ENCODE measurements around the gene CPED1. TPM values are rescaled to one million over a fixed set of nuclear protein-coding genes. Genes with fewer than 3 reads are reported as not detected.

The CPED1 gene
- total RNA-seq, 4 donors from 2014 or later: 1.3 to 5.6 (median 3.6) TPM

- Histone ChIP-seq H3K27me3 (no peaks in the 10 kb centered on the region), H3K27ac (no peak overlapping the region), H3K4me3 (no peak overlapping the region), H3K4me1 (no peaks in the 10 kb centered on the region), H3K36me3 (no peaks in the 10 kb centered on the region), H3K9me3 (no peaks in the 10 kb centered on the region)
- DNase-seq (ENCODE audit: low spot score in 2 of 2): no peak
- no peak for TF ChIP-seq POLR2A (IDR thresholded peaks at IDR 0.05)
- no peak for TF ChIP-seq CTCF (IDR thresholded peaks at IDR 0.05)
- TF ChIP-seq EP300 (IDR thresholded peaks at IDR 0.05): no peak
- no peak for TF ChIP-seq POLR2AphosphoS5 (IDR thresholded peaks at IDR 0.05)
- WGBS: 50% methylated on average over 3 of the region's 3 CpGs
These were observed 97.4 kb downstream of the CPED1 start for GRCh38 chr7:121085922-121086321.

DNA sequence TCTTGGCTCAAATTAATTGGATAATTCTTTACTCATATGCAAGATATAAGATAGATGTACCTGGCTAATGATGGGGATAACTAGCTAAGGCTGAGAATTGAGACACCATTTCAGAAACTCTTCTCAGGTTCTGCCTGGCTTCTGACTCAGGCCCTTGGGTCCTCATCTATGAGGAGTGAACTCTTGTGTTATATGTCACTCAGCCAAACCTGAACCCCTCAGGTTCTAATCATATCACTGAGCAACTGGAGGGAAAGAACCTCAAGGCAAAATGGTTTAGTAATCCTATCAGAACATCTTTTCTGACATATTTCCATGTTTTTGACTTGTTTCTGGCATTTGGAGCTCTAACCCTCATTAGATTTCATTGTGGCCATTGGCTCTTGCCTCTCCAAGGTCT is 100.4 kb downstream of the CPED1 start:
- no peaks in the 10 kb centered on the region for H3K4me1 ChIP-seq
- no peak overlapping the region for H3K27ac ChIP-seq
- DNase-seq (ENCODE audit: low spot score in 2 of 2): no peak
- TF ChIP-seq CTCF (IDR thresholded peaks at IDR 0.05) (no peak), POLR2A (IDR thresholded peaks at IDR 0.05) (no peak), POLR2AphosphoS5 (IDR thresholded peaks at IDR 0.05) (no peak), EP300 (IDR thresholded peaks at IDR 0.05) (no peak)
- no peaks in the 10 kb centered on the region for H3K9me3 ChIP-seq
- H3K4me3 ChIP-seq: no peak overlapping the region
- no peaks in the 10 kb centered on the region for H3K27me3 ChIP-seq
- H3K36me3 ChIP-seq: no peaks in the 10 kb centered on the region

DNA sequence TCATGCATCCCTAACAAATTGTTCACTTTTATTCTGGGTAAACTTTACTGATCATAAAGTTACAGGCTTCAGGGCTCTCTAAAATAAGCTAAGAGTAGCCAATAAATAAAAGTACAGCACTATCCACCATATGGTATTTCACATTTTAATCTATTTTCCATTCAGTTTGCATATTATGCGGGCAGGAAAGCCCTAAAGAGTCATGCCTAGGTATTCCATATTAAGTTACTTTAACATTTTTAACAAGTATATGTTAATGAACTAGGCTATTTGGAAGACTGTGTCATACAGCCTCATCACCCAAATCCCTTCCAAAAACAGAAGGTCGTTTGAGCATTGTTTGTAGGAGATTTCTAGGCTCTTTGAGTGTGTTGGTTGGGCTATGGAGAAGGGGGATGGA is 106.3 kb downstream of the CPED1 start:
- Histone ChIP-seq H3K36me3 (no peaks in the 10 kb centered on the region), H3K27ac (no peak overlapping the region), H3K4me1 (no peaks in the 10 kb centered on the region), H3K9me3 (no peaks in the 10 kb centered on the region), H3K4me3 (no peak overlapping the region), H3K27me3 (no peaks in the 10 kb centered on the region)
- TF ChIP-seq CTCF (IDR thresholded peaks at IDR 0.05) (no peak), EP300 (IDR thresholded peaks at IDR 0.05) (no peak), POLR2A (IDR thresholded peaks at IDR 0.05) (no peak), POLR2AphosphoS5 (IDR thresholded peaks at IDR 0.05) (no peak)
- 42% methylated on average over 2 of the region's 2 CpGs for WGBS
- DNase-seq (ENCODE audit: low spot score in 2 of 2): no peak

GRCh38 chr7:121097577-121097976 is 109.1 kb downstream of the CPED1 start:
- WGBS: 67% methylated on average over 4 of the region's 4 CpGs
- Histone ChIP-seq H3K27me3 (no peaks in the 10 kb centered on the region), H3K4me1 (no peaks in the 10 kb centered on the region), H3K9me3 (no peaks in the 10 kb centered on the region), H3K27ac (no peak overlapping the region), H3K36me3 (no peaks in the 10 kb centered on the region), H3K4me3 (no peak overlapping the region)
- DNase-seq (ENCODE audit: low spot score in 2 of 2): no peak
- TF ChIP-seq EP300 (IDR thresholded peaks at IDR 0.05) (no peak), POLR2AphosphoS5 (IDR thresholded peaks at IDR 0.05) (no peak), CTCF (IDR thresholded peaks at IDR 0.05) (no peak), POLR2A (IDR thresholded peaks at IDR 0.05) (no peak)

DNA sequence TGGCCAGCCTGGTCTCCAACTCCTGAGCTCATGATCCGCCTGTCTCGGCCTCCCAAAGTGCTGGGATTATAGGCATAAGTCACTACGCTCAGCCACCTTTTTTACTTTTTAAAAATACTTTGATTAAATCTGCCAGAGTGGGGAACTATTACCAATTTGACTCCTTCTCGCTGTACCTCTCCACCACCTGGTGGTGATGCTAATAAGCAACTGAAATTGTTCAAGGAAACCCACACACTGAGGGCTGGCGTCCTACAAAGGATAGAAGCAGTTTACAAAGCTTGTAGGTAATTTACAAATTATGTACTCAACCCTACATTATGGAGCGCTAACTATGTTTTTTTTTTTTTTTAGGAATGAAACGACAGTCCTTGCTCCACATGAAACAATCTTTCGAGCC is 111.1 kb downstream of the CPED1 start:
- H3K27ac ChIP-seq: no peak overlapping the region
- H3K4me1 ChIP-seq: no peaks in the 10 kb centered on the region
- TF ChIP-seq POLR2AphosphoS5 (IDR thresholded peaks at IDR 0.05) (no peak), CTCF (IDR thresholded peaks at IDR 0.05) (no peak), EP300 (IDR thresholded peaks at IDR 0.05) (no peak), POLR2A (IDR thresholded peaks at IDR 0.05) (no peak)
- no peak for DNase-seq (ENCODE audit: low spot score in 2 of 2)
- WGBS: 92% methylated on average over 8 of the region's 8 CpGs
- H3K27me3 ChIP-seq: no peaks in the 10 kb centered on the region
- H3K36me3 ChIP-seq: no peaks in the 10 kb centered on the region
- H3K9me3 ChIP-seq: no peaks in the 10 kb centered on the region
- H3K4me3 ChIP-seq: no peak overlapping the region

All from suprapubic skin (tissue), 4 donors.